PFSK-1 (cell line): ENCODE measurements around the gene CMTM2.

Source experiments
- POLR2AphosphoS5 ChIP-seq: IDR thresholded peaks from 2 replicates; pipeline ENCODE4 v1.6.1; 2012; ENCODE audit warnings: low read depth, mild to moderate bottlenecking, control low read depth, low read length, moderate library complexity
- TAF1 ChIP-seq: IDR thresholded peaks from 2 replicates; pipeline ENCODE4 v1.6.1; 2012; ENCODE audit warnings: low read length, control low read depth, borderline replicate concordance; ENCODE audit not compliant: insufficient read depth
- TF ChIP-seq, protein P1 (sequence below), 2 experiments: IDR thresholded peaks; 2 replicates each; pipeline versions ENCODE4 v1.6.1 to v1.8.0; 2011 to 2012; ENCODE audit warnings: low read depth in 2 of 2, low read length in 2 of 2, control low read depth in 1 of 2, inconsistent platforms in 1 of 2, mild to moderate bottlenecking in 1 of 2, moderate library complexity in 1 of 2; ENCODE audit not compliant: insufficient read depth in 1 of 2

DNA sequence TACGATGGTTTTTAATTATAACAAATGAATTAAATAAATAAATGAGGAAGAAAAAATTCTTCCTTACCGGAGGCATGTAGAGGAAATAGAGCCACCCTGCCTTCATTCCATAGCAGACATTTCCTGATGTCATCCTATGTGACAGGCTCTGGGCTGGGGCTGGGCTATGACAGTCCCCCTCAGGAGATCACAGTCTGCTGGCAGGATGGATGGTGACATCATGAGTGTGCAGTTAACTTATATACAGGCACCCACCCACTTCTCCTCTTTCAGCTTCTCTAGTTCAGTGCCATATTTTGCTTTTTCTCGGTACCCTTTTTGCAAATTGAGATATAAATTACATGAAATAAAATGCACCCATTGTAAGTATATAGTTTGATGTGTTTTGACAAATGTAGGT lies 18.8 kb downstream of the CMTM2 start:
- TF ChIP-seq TAF1 (no peak), POLR2AphosphoS5 (no peak)
- TF ChIP-seq, protein P1, sequence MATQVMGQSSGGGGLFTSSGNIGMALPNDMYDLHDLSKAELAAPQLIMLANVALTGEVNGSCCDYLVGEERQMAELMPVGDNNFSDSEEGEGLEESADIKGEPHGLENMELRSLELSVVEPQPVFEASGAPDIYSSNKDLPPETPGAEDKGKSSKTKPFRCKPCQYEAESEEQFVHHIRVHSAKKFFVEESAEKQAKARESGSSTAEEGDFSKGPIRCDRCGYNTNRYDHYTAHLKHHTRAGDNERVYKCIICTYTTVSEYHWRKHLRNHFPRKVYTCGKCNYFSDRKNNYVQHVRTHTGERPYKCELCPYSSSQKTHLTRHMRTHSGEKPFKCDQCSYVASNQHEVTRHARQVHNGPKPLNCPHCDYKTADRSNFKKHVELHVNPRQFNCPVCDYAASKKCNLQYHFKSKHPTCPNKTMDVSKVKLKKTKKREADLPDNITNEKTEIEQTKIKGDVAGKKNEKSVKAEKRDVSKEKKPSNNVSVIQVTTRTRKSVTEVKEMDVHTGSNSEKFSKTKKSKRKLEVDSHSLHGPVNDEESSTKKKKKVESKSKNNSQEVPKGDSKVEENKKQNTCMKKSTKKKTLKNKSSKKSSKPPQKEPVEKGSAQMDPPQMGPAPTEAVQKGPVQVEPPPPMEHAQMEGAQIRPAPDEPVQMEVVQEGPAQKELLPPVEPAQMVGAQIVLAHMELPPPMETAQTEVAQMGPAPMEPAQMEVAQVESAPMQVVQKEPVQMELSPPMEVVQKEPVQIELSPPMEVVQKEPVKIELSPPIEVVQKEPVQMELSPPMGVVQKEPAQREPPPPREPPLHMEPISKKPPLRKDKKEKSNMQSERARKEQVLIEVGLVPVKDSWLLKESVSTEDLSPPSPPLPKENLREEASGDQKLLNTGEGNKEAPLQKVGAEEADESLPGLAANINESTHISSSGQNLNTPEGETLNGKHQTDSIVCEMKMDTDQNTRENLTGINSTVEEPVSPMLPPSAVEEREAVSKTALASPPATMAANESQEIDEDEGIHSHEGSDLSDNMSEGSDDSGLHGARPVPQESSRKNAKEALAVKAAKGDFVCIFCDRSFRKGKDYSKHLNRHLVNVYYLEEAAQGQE (IDR thresholded peaks at IDR 0.05; ENCODE audit: insufficient read depth in 1 of 2, low read depth in 2 of 2, low read length in 2 of 2) = no peak
